Testis (tissue), 3 donors: ENCODE results near the gene EMX2. TPM values are rescaled to one million over a fixed set of nuclear protein-coding genes. Genes with fewer than 3 reads are reported as not detected.

Source experiments
- DNase-seq: peaks from one replicate; pipeline ENCODE4 v3.0.0-alpha.2; 2019
- H3K27ac ChIP-seq, 2 donors: fragments of 200-600 bp; sonication (generic); one replicate each; pipeline ENCODE4 v1.5.1; 2019
- H3K27me3 ChIP-seq: fragments of 200-600 bp; sonication (generic); one replicate; pipeline ENCODE4 v1.5.1; 2019
- H3K36me3 ChIP-seq: fragments of 200-600 bp; sonication (generic); one replicate; pipeline ENCODE4 v1.5.1; 2017; ENCODE audit warnings: low read depth; ENCODE audit errors: missing control alignments
- H3K4me1 ChIP-seq: fragments of 200-600 bp; sonication (generic); one replicate; pipeline ENCODE4 v1.5.1; 2019
- H3K4me3 ChIP-seq, 2 donors: fragments of 200-600 bp; sonication (generic); one replicate each; pipeline ENCODE4 v1.5.1; 2017 to 2019
- H3K9me3 ChIP-seq: fragments of 200-600 bp; sonication (generic); one replicate; pipeline ENCODE4 v1.5.1; 2017
- POLR2A ChIP-seq: fragments of 450-650 bp; IDR thresholded peaks from one replicate; pipeline ENCODE4 v1.6.1; 2017; ENCODE audit warnings: antibody characterized with exemption, mild to moderate bottlenecking, moderate library complexity
- WGBS, 2 donors: methylation state at CpG; one replicate each; pipeline ENCODE4 v1.1.5; 2018; 5-methylcytosine and 5-hydroxymethylcytosine counted together
- intact Hi-C: fragments of 100-400 bp; cut with DNase I; formaldehyde crosslinking; loops from one replicate; pipeline ENCODE4 v1.15.1; 2023; ENCODE audit warnings: low total_unique reads
- polyA plus RNA-seq: library from polyadenylated mRNA; stranded (reverse); fragments of 350-450 nt; fragmentation: Illumina TruSeq; extraction: RNeasy Lipid Tissue Mini Kit (QIAGEN cat#74804); gene quantifications from one replicate; pipeline ENCODE4 v1.2.3, GENCODE V29; 2014; ENCODE audit warnings: low read depth, low replicate concordance; ENCODE audit not compliant: insufficient read depth
- total RNA-seq, 2 donors: library from RNA; depleted of rRNA; stranded (reverse); fragments of >200 nt; gene quantifications; one replicate each; pipeline ENCODE4 v1.2.3, GENCODE V29; 2016
- TF ChIP-seq, protein P1 (sequence below), 3 experiments: fragments of 450-650 bp in 2 of 3; fragments of 200-600 bp in 1 of 3; sonication (generic) in 1 of 3; IDR thresholded peaks; one replicate each; pipeline ENCODE4 v1.5.1; 2016 to 2019; ENCODE audit warnings: antibody characterized with exemption in 3 of 3, mild to moderate bottlenecking in 2 of 3, moderate library complexity in 1 of 3

The EMX2 gene
- total and polyA plus RNA-seq, 3 donors from 2014 or later, result 1.5 to 6.9 (median 1.9) TPM

DNA sequence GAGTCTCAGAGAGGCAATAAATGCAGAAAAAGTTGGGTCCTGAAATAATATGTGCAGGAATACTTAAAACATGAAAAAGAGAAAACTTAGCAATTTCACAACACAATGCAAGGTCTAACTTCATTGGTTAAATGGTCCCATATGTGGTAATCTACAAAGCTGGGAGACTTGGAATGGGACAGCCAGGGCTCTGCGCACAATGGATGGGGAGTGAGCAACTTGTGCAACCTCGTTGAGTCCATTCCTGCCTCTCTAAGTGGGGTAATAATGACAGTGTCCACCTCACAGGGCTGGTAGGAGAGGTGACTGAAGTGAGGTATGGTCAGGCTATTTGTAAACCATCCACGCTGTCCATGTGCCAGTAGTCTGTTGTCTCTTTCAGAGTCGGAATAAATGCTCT, 11.8 kb upstream of the EMX2 start:
- DNase-seq, result no peak
- Histone ChIP-seq H3K27me3 (no peaks in the 10 kb centered on the region), H3K9me3 (no peaks in the 10 kb centered on the region), H3K4me3 (no peak overlapping the region), H3K36me3 (no peaks in the 10 kb centered on the region), H3K27ac (no peak overlapping the region), H3K4me1 (peaks cover 15% of the 10 kb centered on the region)
- intact Hi-C loops, result loop anchor here (10.0 kb wide), 1 partner anchor 714 kb away; no protein-coding TSS in a partner anchor
- WGBS, 2 donors, result 72 to 82% methylated on average over 4 of the region's 4 CpGs
- TF ChIP-seq, protein P1, sequence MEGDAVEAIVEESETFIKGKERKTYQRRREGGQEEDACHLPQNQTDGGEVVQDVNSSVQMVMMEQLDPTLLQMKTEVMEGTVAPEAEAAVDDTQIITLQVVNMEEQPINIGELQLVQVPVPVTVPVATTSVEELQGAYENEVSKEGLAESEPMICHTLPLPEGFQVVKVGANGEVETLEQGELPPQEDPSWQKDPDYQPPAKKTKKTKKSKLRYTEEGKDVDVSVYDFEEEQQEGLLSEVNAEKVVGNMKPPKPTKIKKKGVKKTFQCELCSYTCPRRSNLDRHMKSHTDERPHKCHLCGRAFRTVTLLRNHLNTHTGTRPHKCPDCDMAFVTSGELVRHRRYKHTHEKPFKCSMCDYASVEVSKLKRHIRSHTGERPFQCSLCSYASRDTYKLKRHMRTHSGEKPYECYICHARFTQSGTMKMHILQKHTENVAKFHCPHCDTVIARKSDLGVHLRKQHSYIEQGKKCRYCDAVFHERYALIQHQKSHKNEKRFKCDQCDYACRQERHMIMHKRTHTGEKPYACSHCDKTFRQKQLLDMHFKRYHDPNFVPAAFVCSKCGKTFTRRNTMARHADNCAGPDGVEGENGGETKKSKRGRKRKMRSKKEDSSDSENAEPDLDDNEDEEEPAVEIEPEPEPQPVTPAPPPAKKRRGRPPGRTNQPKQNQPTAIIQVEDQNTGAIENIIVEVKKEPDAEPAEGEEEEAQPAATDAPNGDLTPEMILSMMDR (IDR thresholded peaks at IDR 0.05), result no peak
- TF ChIP-seq POLR2A, result no peak

- no peak for DNase-seq
- no peaks in the 10 kb centered on the region for H3K27me3 ChIP-seq
These were observed 11.1 kb upstream of the EMX2 start for GRCh38 chr10:117531371-117532002.

GRCh38 chr10:117532003-117532385, 10.6 kb upstream of the EMX2 start:
- H3K9me3 ChIP-seq, result no peaks in the 10 kb centered on the region
- intact Hi-C loops, result loop anchor here (10.0 kb wide), 1 partner anchor 713 kb away; no protein-coding TSS in a partner anchor
- no peak for DNase-seq
- no peak overlapping the region for H3K4me3 ChIP-seq
- no peak for TF ChIP-seq POLR2A
- TF ChIP-seq, protein P1 (IDR thresholded peaks at IDR 0.05), result no peak
- WGBS, 2 donors, result 60 to 61% methylated on average over 3 of the region's 3 CpGs
- no peaks in the 10 kb centered on the region for H3K36me3 ChIP-seq
- peaks cover 15% of the 10 kb centered on the region for H3K4me1 ChIP-seq
- no peaks in the 10 kb centered on the region for H3K27me3 ChIP-seq
- H3K27ac ChIP-seq, result no peak overlapping the region

More at GRCh38 chr10:117531371-117532002, 11.1 kb upstream of the EMX2 start:
- Histone ChIP-seq H3K36me3 (no peaks in the 10 kb centered on the region), H3K9me3 (no peaks in the 10 kb centered on the region), H3K4me3 (no peak overlapping the region), H3K4me1 (peaks cover 15% of the 10 kb centered on the region), H3K27ac (no peak overlapping the region)
- no peak for TF ChIP-seq POLR2A
- TF ChIP-seq, protein P1 (IDR thresholded peaks at IDR 0.05), result no peak
- WGBS, 2 donors, result 72 to 77% methylated on average over 14 of the region's 14 CpGs
- intact Hi-C loops, result loop anchor here (10.0 kb wide), 1 partner anchor 713 kb away; no protein-coding TSS in a partner anchor

GRCh38 chr10:117532451-117533107, 10.0 kb upstream of the EMX2 start:
- no peaks in the 10 kb centered on the region for H3K9me3 ChIP-seq
- peaks cover 15% of the 10 kb centered on the region for H3K4me1 ChIP-seq
- H3K36me3 ChIP-seq, result no peaks in the 10 kb centered on the region
- intact Hi-C loops, result loop anchor here (10.0 kb wide), 1 partner anchor 712 kb away; no protein-coding TSS in a partner anchor
- 32 to 49% methylated on average over 23 to 33 of the region's 33 CpGs for WGBS, 2 donors
- no peaks in the 10 kb centered on the region for H3K27me3 ChIP-seq
- no peak overlapping the region for H3K4me3 ChIP-seq
- H3K27ac ChIP-seq, result no peak overlapping the region
- DNase-seq, result no peak
- TF ChIP-seq, protein P1 (IDR thresholded peaks at IDR 0.05), result no peak
- no peak for TF ChIP-seq POLR2A
